Esophagus squamous epithelium (tissue), 5 donors: ENCODE results near the gene NDUFV3. TPM values are rescaled to one million over a fixed set of nuclear protein-coding genes. Genes with fewer than 3 reads are reported as not detected.

Source experiments
- DNase-seq: peaks from one replicate; lab custom pipeline; 2025; lab: John Stamatoyannopoulos, UW
- H3K27ac ChIP-seq, 4 donors: fragments of 200-600 bp; sonication (generic); one replicate each; pipeline ENCODE4 v1.5.1; 2016 to 2019; ENCODE audit warnings: mild to moderate bottlenecking in 1 of 4
- H3K27me3 ChIP-seq, 4 donors: fragments of 200-600 bp; sonication (generic); 1 replicate in 3 of 4; 2 replicates in 1 of 4; pipeline versions ENCODE4 v1.5.1 to v1.6.0; 2017 to 2021; ENCODE audit warnings: antibody characterized with exemption in 1 of 4
- H3K36me3 ChIP-seq, 3 donors: fragments of 200-600 bp; sonication (generic); one replicate each; pipeline ENCODE4 v1.5.1; 2016 to 2019
- H3K4me1 ChIP-seq, 3 donors: fragments of 200-600 bp; sonication (generic); one replicate each; pipeline ENCODE4 v1.5.1; 2017 to 2019
- H3K4me3 ChIP-seq, 4 donors: fragments of 200-600 bp; sonication (generic); 1 replicate in 3 of 4; 2 replicates in 1 of 4; pipeline ENCODE4 v1.5.1; 2016 to 2019; ENCODE audit warnings: mild to moderate bottlenecking in 2 of 4, moderate library complexity in 1 of 4
- H3K9me3 ChIP-seq, 3 donors: fragments of 200-600 bp; sonication (generic); one replicate each; pipeline ENCODE4 v1.5.1; 2016 to 2019
- CTCF ChIP-seq, 6 experiments: fragments of 450-650 bp in 4 of 6; fragments of 200-600 bp in 2 of 6; sonication (generic) in 2 of 6; IDR thresholded peaks; one replicate each; pipeline ENCODE4 v1.5.1; 2016 to 2019; ENCODE audit warnings: antibody characterized with exemption in 6 of 6, mild to moderate bottlenecking in 4 of 6, moderate library complexity in 4 of 6
- POLR2A ChIP-seq, 4 donors: fragments of 450-650 bp; IDR thresholded peaks; one replicate each; pipeline ENCODE4 v1.6.1; 2017; ENCODE audit warnings: antibody characterized with exemption in 4 of 4, mild to moderate bottlenecking in 4 of 4, moderate library complexity in 3 of 4
- WGBS, 2 donors: methylation state at CpG; one replicate each; pipeline ENCODE4 v1.1.5; 2018; 5-methylcytosine and 5-hydroxymethylcytosine counted together
- intact Hi-C: fragments of 100-400 bp; cut with DNase I; formaldehyde crosslinking; loops from one replicate; pipeline ENCODE4 v1.15.0; 2022
- total RNA-seq, 4 donors: library from RNA; depleted of rRNA; stranded (reverse); fragments of >200 nt; gene quantifications; one replicate each; pipeline ENCODE4 v1.1.0, GENCODE V29; 2016
- donor health status: DM: yes; HTN: yes; CAD: no.

NDUFV3 gene
- total RNA-seq, 4 donors from 2014 or later: 32.3 to 48.4 (median 38.0) TPM

DNA sequence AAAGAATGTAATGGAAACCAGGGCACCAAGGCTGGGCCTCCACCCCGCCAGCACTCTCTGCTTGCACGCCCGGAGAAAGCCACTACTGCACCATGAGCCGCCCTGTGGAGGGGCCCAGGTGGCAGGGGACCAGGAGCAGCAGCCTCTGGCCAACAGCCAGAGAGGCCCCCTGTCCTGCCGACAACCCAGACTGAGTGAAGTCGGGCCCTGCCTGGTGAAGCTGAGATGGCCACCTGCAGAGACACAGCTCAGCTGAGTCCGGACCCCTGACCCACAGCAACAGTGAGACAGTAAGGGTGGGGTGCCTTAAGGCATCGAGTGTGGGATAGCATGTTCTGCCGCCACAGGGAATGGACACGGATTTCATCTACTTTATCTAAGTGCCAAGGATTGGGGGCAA is 42.6 kb upstream of the NDUFV3 start:
- no peak for TF ChIP-seq POLR2A (IDR thresholded peaks at IDR 0.05)
- TF ChIP-seq CTCF (IDR thresholded peaks at IDR 0.05): no peak
- DNase-seq: no peak
- no peaks in the 10 kb centered on the region for H3K27me3 ChIP-seq
- no peak overlapping the region for H3K27ac ChIP-seq
- H3K36me3 ChIP-seq: peaks cover 40 to 98% (median 56%) of the 10 kb centered on the region in 3 donors
- H3K4me3 ChIP-seq: no peak overlapping the region
- intact Hi-C loops: no loop called here
- 60 to 100% methylated on average over 1 to 2 of the region's 10 CpGs for WGBS, 2 donors
- H3K4me1 ChIP-seq: no peaks in the 10 kb centered on the region
- H3K9me3 ChIP-seq: no peaks in the 10 kb centered on the region

- no peaks in the 10 kb centered on the region for H3K27me3 ChIP-seq
- no peaks in the 10 kb centered on the region for H3K9me3 ChIP-seq
- DNase-seq: no peak
- no peak overlapping the region for H3K4me3 ChIP-seq
- intact Hi-C loops: no loop called here
- no peak for TF ChIP-seq POLR2A (IDR thresholded peaks at IDR 0.05)
- TF ChIP-seq CTCF (IDR thresholded peaks at IDR 0.05): peak in 4 of 6 experiments; percentile 19 to 55 (median 22)
- no peaks in the 10 kb centered on the region for H3K4me1 ChIP-seq
- H3K27ac ChIP-seq: no peak overlapping the region
- WGBS, 2 donors: 60 to 73% methylated on average over 1 to 7 of the region's 21 CpGs
- peaks cover 40 to 98% (median 57%) of the 10 kb centered on the region in 3 donors for H3K36me3 ChIP-seq
Observed at GRCh38 chr21:42850866-42851391, 42.2 kb upstream of the NDUFV3 start.

DNA sequence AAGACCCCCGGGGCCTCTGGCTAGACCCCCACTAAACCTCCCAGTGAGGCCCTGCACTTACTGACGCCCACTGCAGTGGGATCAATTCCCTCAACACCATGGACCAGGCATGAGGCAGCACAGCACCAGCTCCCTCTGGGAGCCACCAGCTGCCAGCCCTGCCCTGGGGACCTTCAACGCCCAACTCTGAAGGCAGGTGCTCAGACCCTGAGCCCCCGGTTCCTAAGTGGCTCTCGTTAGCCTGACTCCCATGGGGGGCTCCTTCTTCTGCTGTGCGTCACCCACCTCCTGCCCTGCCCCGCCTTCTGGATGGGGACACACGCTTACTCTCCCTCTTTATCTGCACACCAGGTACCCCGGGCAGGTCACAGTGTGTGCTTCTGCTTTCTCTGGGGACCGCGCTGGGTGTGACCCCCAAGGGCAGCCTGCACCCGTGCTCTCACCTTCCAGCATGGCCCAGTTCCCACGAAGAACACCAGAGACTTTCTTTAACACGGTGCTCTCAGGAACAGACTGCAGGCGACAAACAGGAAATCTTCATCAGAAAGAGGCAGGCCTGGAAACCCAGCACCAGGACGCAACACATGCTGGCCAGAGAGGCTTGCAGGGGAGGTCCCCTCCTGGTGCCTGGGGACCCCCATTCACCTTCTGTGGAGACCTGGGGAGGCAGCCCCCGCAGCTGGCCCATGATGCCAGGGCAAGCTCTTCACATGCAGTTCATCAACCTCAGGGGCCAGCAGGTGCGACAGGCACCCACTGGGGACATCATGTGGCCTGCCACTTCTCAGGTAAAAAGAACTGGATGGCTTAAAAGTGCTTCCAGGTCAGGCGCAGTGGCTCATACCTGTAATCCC is 41.1 kb upstream of the NDUFV3 start:
- TF ChIP-seq CTCF (IDR thresholded peaks at IDR 0.05) (no peak), POLR2A (IDR thresholded peaks at IDR 0.05) (no peak)
- H3K27ac ChIP-seq: no peak overlapping the region
- no peaks in the 10 kb centered on the region for H3K9me3 ChIP-seq
- H3K36me3 ChIP-seq: peaks cover 34 to 98% (median 61%) of the 10 kb centered on the region in 3 donors
- whole genome bisulfite sequencing, 2 donors: 87 to 98% methylated on average over 5 to 8 of the region's 19 CpGs
- intact Hi-C loops: no loop called here
- DNase-seq: no peak
- H3K4me3 ChIP-seq: no peak overlapping the region
- H3K4me1 ChIP-seq: no peaks in the 10 kb centered on the region
- no peaks in the 10 kb centered on the region for H3K27me3 ChIP-seq

- DNase-seq: no peak
- Histone ChIP-seq H3K27me3 (no peaks in the 10 kb centered on the region), H3K27ac (no peak overlapping the region), H3K4me3 (no peak overlapping the region), H3K36me3 (peaks cover 34 to 98% (median 68%) of the 10 kb centered on the region in 3 donors), H3K9me3 (no peaks in the 10 kb centered on the region), H3K4me1 (no peaks in the 10 kb centered on the region)
- TF ChIP-seq CTCF (IDR thresholded peaks at IDR 0.05) (no peak), POLR2A (IDR thresholded peaks at IDR 0.05) (no peak)
- intact Hi-C loops: no loop called here
- WGBS, 2 donors: 95 to 96% methylated on average over 7 to 10 of the region's 20 CpGs
Observed at GRCh38 chr21:42852925-42853570, 40.1 kb upstream of the NDUFV3 start.

- H3K4me1 ChIP-seq: no peaks in the 10 kb centered on the region
- no peaks in the 10 kb centered on the region for H3K27me3 ChIP-seq
- H3K27ac ChIP-seq: no peak overlapping the region
- no peak for DNase-seq
- no peaks in the 10 kb centered on the region for H3K9me3 ChIP-seq
- intact Hi-C loops: no loop called here
- H3K36me3 ChIP-seq: peaks cover 34 to 100% (median 74%) of the 10 kb centered on the region in 3 donors
- TF ChIP-seq POLR2A (IDR thresholded peaks at IDR 0.05) (no peak), CTCF (IDR thresholded peaks at IDR 0.05) (no peak)
- no peak overlapping the region for H3K4me3 ChIP-seq
- WGBS, 2 donors: 98% methylated on average over 13 of the region's 20 CpGs; no CpG with 5 or more reads in 1 of the 2 donors
Observed at GRCh38 chr21:42853621-42854020, 39.5 kb upstream of the NDUFV3 start.
